ENCODE results near the gene FNBP1. TPM values are rescaled to one million over a fixed set of nuclear protein-coding genes. Genes with fewer than 3 reads are reported as not detected.

Gene FNBP1
- polyA plus RNA-seq, 3 donors: 37.6 to 60.7 (median 51.4) TPM

GRCh38 chr9:130041648-130042405 lies 1.2 kb downstream of the FNBP1 start:
- peak overlapping the region; percentile 92 for H3K4me2 ChIP-seq (replicated peaks; ENCODE audit: extremely low read depth, low read length, poor library complexity, severe bottlenecking)
- peaks cover 0 to 2% (median 0%) of the 10 kb centered on the region in 7 donors for H3K9me3 Mint-ChIP-seq
- H3K9ac ChIP-seq (ENCODE audit: insufficient read depth, low read length, poor library complexity, severe bottlenecking): peak overlapping the region; percentile 97
- H3K4me3 Mint-ChIP-seq: peak overlapping the region; percentile 100
- H3K36me3 ChIP-seq (replicated peaks in 1 of 2; ENCODE audit: control insufficient read depth in 1 of 2, insufficient read depth in 2 of 2, low read length in 2 of 2): no peaks in the 10 kb centered on the region
- H2AFZ ChIP-seq (ENCODE audit: insufficient read depth, low read depth, low read length, poor library complexity, severe bottlenecking): peak overlapping the region; percentile 44
- H4K20me1 ChIP-seq (ENCODE audit: insufficient read depth, low read length): peaks cover 56% of the 10 kb centered on the region
- peaks cover 77% of the 10 kb centered on the region for H3K79me2 ChIP-seq (ENCODE audit: insufficient read depth, low read length)
- intact Hi-C loops (cut with micrococcal nuclease): loop anchor here (5.0 to 10.0 kb wide), 3 partner anchors 77 to 155 kb away; no protein-coding TSS in a partner anchor
- H3K4me1 ChIP-seq (ENCODE audit: control insufficient read depth in 1 of 2, insufficient read depth in 2 of 2, low read length in 2 of 2): peaks cover 71 to 88% of the 10 kb centered on the region in 2 donors
- H3K27ac Mint-ChIP-seq: peak overlapping the region; percentile 91 to 100 (median 96)
- H3K27ac ChIP-seq (ENCODE audit: low read depth in 1 of 2, low read length in 2 of 2): peak overlapping the region; percentile 72 to 90
- no peaks in the 10 kb centered on the region for H3K27me3 ChIP-seq (ENCODE audit: control insufficient read depth in 2 of 2, insufficient read depth in 2 of 2, low read length in 2 of 2)
- no peak for DNase-seq
- H3K4me1 Mint-ChIP-seq: peaks cover 67% of the 10 kb centered on the region
- no peak for TF ChIP-seq CTCF (IDR thresholded peaks at IDR 0.05)
- peak overlapping the region; percentile 92 to 97 (median 96) for H3K4me3 ChIP-seq (replicated peaks in 1 of 3; ENCODE audit: low read depth in 2 of 3, low read length in 3 of 3)
- no peaks in the 10 kb centered on the region for H3K36me3 Mint-ChIP-seq
- no peaks in the 10 kb centered on the region for H3K9me3 ChIP-seq (replicated peaks in 1 of 2; ENCODE audit: control insufficient read depth in 1 of 2, insufficient read depth in 1 of 2, low read length in 2 of 2)
- no peaks in the 10 kb centered on the region for H3K27me3 Mint-ChIP-seq (ENCODE audit: low read depth in 3 of 3)
- under 1% methylated on average over 30 of the region's 31 CpGs for WGBS (ENCODE audit: insufficient coverage)

- intact Hi-C loops (cut with micrococcal nuclease): loop anchor here (5.0 to 10.0 kb wide), 3 partner anchors 76 to 154 kb away; no protein-coding TSS in a partner anchor
- WGBS (ENCODE audit: insufficient coverage): 10% methylated on average over 4 of the region's 7 CpGs
- Histone ChIP-seq H3K4me1 (ENCODE audit: control insufficient read depth in 1 of 2, insufficient read depth in 2 of 2, low read length in 2 of 2) (peaks cover 71 to 88% of the 10 kb centered on the region in 2 donors), H3K36me3 (replicated peaks in 1 of 2; ENCODE audit: control insufficient read depth in 1 of 2, insufficient read depth in 2 of 2, low read length in 2 of 2) (no peaks in the 10 kb centered on the region), H3K4me2 (replicated peaks; ENCODE audit: extremely low read depth, low read length, poor library complexity, severe bottlenecking) (peak overlapping the region; percentile 92), H3K9me3 (replicated peaks in 1 of 2; ENCODE audit: control insufficient read depth in 1 of 2, insufficient read depth in 1 of 2, low read length in 2 of 2) (no peaks in the 10 kb centered on the region), H3K4me3 (replicated peaks in 1 of 3; ENCODE audit: low read depth in 2 of 3, low read length in 3 of 3) (peak overlapping the region; percentile 92 to 97 (median 96)), H3K79me2 (ENCODE audit: insufficient read depth, low read length) (peaks cover 81% of the 10 kb centered on the region), H4K20me1 (ENCODE audit: insufficient read depth, low read length) (peaks cover 62% of the 10 kb centered on the region), H3K27me3 (ENCODE audit: control insufficient read depth in 2 of 2, insufficient read depth in 2 of 2, low read length in 2 of 2) (no peaks in the 10 kb centered on the region), H2AFZ (ENCODE audit: insufficient read depth, low read depth, low read length, poor library complexity, severe bottlenecking) (no peak overlapping the region), H3K27ac (ENCODE audit: low read depth in 1 of 2, low read length in 2 of 2) (peak overlapping the region; percentile 40 to 90), H3K9ac (ENCODE audit: insufficient read depth, low read length, poor library complexity, severe bottlenecking) (peak overlapping the region; percentile 97)
- peaks cover 0 to 2% (median 0%) of the 10 kb centered on the region in 7 donors for H3K9me3 Mint-ChIP-seq
- peak overlapping the region; percentile 6 to 100 (median 83) for H3K27ac Mint-ChIP-seq
- peak overlapping the region; percentile 100 for H3K4me3 Mint-ChIP-seq
- peaks cover 69% of the 10 kb centered on the region for H3K4me1 Mint-ChIP-seq
- TF ChIP-seq CTCF (IDR thresholded peaks at IDR 0.05): no peak
- no peaks in the 10 kb centered on the region for H3K27me3 Mint-ChIP-seq (ENCODE audit: low read depth in 3 of 3)
- DNase-seq: no peak
- H3K36me3 Mint-ChIP-seq: no peaks in the 10 kb centered on the region
Observed at GRCh38 chr9:130040984-130041647, 1.9 kb downstream of the FNBP1 start.
